Right lobe of liver (tissue), 4 donors: ENCODE measurements around the gene NFASC.

Source experiments
- POLR2A ChIP-seq: fragments of 450-650 bp; IDR thresholded peaks from one replicate; pipeline ENCODE4 v1.6.1; 2017; ENCODE audit warnings: antibody characterized with exemption, mild to moderate bottlenecking
- TF ChIP-seq, protein P1 (sequence below), 4 donors: fragments of 200-600 bp in 3 of 4; fragments of 450-650 bp in 1 of 4; IDR thresholded peaks; one replicate each; pipeline versions ENCODE4 v1.5.1 to v1.8.0; 2016 to 2022; ENCODE audit warnings: antibody characterized with exemption in 4 of 4, mild to moderate bottlenecking in 2 of 4
- donor health status: DM: no; HTN: no; CAD: no.
- donor health status: DM: no; HTN: no; CAD: no.
- donor health status: DM: no; HTN: yes; CAD: no.

DNA sequence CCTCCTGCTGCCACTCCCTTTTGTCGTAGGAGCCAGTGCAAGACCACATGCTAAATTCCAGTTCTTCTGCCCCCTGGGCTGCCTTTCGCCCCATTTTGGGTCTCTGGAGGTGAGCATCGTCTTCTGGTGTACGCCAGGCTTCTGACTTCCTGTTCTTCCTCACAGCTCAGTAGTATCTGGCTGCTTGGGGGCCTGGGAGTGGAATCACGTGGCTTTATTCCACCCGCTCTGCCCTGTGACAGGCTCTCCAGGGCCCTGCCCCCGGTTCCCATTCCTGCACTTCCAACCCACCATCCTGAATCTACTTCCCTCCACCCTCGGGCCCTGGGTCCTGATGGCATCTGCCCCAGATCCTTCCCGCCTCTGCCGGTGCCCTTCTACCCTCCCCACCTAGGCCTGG, 3.6 kb downstream of the NFASC start:
- TF ChIP-seq, protein P1, sequence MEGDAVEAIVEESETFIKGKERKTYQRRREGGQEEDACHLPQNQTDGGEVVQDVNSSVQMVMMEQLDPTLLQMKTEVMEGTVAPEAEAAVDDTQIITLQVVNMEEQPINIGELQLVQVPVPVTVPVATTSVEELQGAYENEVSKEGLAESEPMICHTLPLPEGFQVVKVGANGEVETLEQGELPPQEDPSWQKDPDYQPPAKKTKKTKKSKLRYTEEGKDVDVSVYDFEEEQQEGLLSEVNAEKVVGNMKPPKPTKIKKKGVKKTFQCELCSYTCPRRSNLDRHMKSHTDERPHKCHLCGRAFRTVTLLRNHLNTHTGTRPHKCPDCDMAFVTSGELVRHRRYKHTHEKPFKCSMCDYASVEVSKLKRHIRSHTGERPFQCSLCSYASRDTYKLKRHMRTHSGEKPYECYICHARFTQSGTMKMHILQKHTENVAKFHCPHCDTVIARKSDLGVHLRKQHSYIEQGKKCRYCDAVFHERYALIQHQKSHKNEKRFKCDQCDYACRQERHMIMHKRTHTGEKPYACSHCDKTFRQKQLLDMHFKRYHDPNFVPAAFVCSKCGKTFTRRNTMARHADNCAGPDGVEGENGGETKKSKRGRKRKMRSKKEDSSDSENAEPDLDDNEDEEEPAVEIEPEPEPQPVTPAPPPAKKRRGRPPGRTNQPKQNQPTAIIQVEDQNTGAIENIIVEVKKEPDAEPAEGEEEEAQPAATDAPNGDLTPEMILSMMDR (IDR thresholded peaks at IDR 0.05): no peak
- TF ChIP-seq POLR2A: no peak
